WTC11 (cell line): ENCODE data around the gene MTMR10. TPM values are rescaled to one million over a fixed set of nuclear protein-coding genes. Genes with fewer than 3 reads are reported as not detected.

Source experiments
- ATAC-seq: fragments of 200-7000 bp; cut with Tn5 transposase; 2 replicates; pipeline ENCODE4 v1.10.0; 2021; ENCODE audit warnings: mild to moderate bottlenecking, moderate library complexity
- CTCF ChIA-PET: fragments of 300-600 bp; sonication (Branson Sonifier 250); formaldehyde crosslinking; loops from one replicate; lab custom pipeline; 2021; ENCODE audit warnings: antibody characterized with exemption; lab: Charles Lee
- POLR2A ChIA-PET: fragments of 350-600 bp; sonication (Branson Sonifier 250); formaldehyde crosslinking; loops from one replicate; lab custom pipeline; 2021; ENCODE audit warnings: antibody characterized with exemption; lab: Charles Lee
- DNase-seq: peaks from one replicate; pipeline ENCODE4 v3.0.0; 2021; ENCODE audit warnings: low spot score
- H3K27ac Mint-ChIP-seq: 2 replicates; pipeline ENCODE4 v1.8.0; 2021; ENCODE audit warnings: mixed read lengths
- H3K27me3 Mint-ChIP-seq: 2 replicates; pipeline ENCODE4 v1.8.0; 2021; ENCODE audit warnings: low read depth, mild to moderate bottlenecking, moderate library complexity, mixed read lengths
- H3K36me3 Mint-ChIP-seq: 2 replicates; pipeline ENCODE4 v1.8.0; 2021; ENCODE audit warnings: mixed read lengths
- H3K4me1 Mint-ChIP-seq: 2 replicates; pipeline ENCODE4 v1.8.0; 2022; ENCODE audit warnings: mixed read lengths
- H3K4me3 Mint-ChIP-seq: 2 replicates; pipeline ENCODE4 v1.8.0; 2021; ENCODE audit warnings: mild to moderate bottlenecking, moderate library complexity, mixed read lengths
- H3K9me3 Mint-ChIP-seq: 2 replicates; pipeline ENCODE4 v1.8.0; 2021; ENCODE audit warnings: mixed read lengths
- AFF4 ChIP-seq: sonication (generic); formaldehyde crosslinking; IDR thresholded peaks from 2 replicates; pipeline ENCODE4 v1.8.1; 2023; ENCODE audit warnings: mild to moderate bottlenecking, missing genetic modification reagents, borderline replicate concordance
- ARID4B ChIP-seq: sonication (generic); formaldehyde crosslinking; IDR thresholded peaks from 2 replicates; pipeline ENCODE4 v1.8.0; 2023; ENCODE audit warnings: missing genetic modification reagents, mild to moderate bottlenecking, borderline replicate concordance
- CDX4 ChIP-seq: fragments of 250-450 bp; sonication (Bioruptor Pico); IDR thresholded peaks from 2 replicates; pipeline ENCODE4 v1.9.0; 2021; ENCODE audit warnings: moderate library complexity, mild to moderate bottlenecking, inconsistent platforms, borderline replicate concordance
- EMX1 ChIP-seq: fragments of 250-450 bp; sonication (Bioruptor Pico); IDR thresholded peaks from 2 replicates; pipeline ENCODE4 v1.8.0; 2021; ENCODE audit warnings: mild to moderate bottlenecking
- FOXP4 ChIP-seq: sonication (generic); formaldehyde crosslinking; IDR thresholded peaks from 2 replicates; pipeline ENCODE4 v1.8.0; 2022; ENCODE audit warnings: mild to moderate bottlenecking, missing genetic modification reagents
- RELA ChIP-seq: sonication (generic); formaldehyde crosslinking; IDR thresholded peaks from 2 replicates; pipeline ENCODE4 v1.8.1; 2022; ENCODE audit warnings: missing genetic modification reagents, mild to moderate bottlenecking, borderline replicate concordance
- RORB ChIP-seq: fragments of 250-450 bp; sonication (Bioruptor Pico); IDR thresholded peaks from 2 replicates; pipeline ENCODE4 v1.9.0; 2021; ENCODE audit warnings: mild to moderate bottlenecking
- ZNF121 ChIP-seq: sonication (generic); formaldehyde crosslinking; IDR thresholded peaks from 2 replicates; pipeline ENCODE4 v1.8.0; 2023; ENCODE audit warnings: missing genetic modification reagents
- ZNF317 ChIP-seq: sonication (generic); formaldehyde crosslinking; IDR thresholded peaks from 2 replicates; pipeline ENCODE4 v1.8.1; 2023; ENCODE audit warnings: low read depth, mild to moderate bottlenecking, moderate library complexity, missing genetic modification reagents, borderline replicate concordance
- ZNF396 ChIP-seq: fragments of 250-450 bp; sonication (Bioruptor Pico); IDR thresholded peaks from 2 replicates; pipeline ENCODE4 v1.8.0; 2021; ENCODE audit warnings: mild to moderate bottlenecking, moderate library complexity, borderline replicate concordance
- ZNF416 ChIP-seq: fragments of 250-450 bp; sonication (Bioruptor Pico); IDR thresholded peaks from 2 replicates; pipeline ENCODE4 v1.9.0; 2021; ENCODE audit warnings: mild to moderate bottlenecking, inconsistent platforms
- total RNA-seq: library from RNA; stranded (reverse); gene quantifications from 3 replicates; pipeline ENCODE4 v1.2.3, GENCODE V29; 2021
- TF ChIP-seq, protein P1 (sequence below): sonication (generic); formaldehyde crosslinking; IDR thresholded peaks from 2 replicates; pipeline ENCODE4 v1.8.0; 2022; ENCODE audit warnings: mild to moderate bottlenecking, missing genetic modification reagents
- TF ChIP-seq, protein P2 (sequence below): sonication (generic); formaldehyde crosslinking; IDR thresholded peaks from 2 replicates; pipeline ENCODE4 v1.8.0; 2023; ENCODE audit warnings: mild to moderate bottlenecking, missing genetic modification reagents

The MTMR10 gene
- total RNA-seq, 1 experiment from 2014 or later: 15.9 TPM

- no peak for TF ChIP-seq FOXP4 (CRISPR knock-in tag)
Measured at GRCh38 chr15:30943654-30944335, 47.6 kb downstream of the MTMR10 start (continued).

DNA sequence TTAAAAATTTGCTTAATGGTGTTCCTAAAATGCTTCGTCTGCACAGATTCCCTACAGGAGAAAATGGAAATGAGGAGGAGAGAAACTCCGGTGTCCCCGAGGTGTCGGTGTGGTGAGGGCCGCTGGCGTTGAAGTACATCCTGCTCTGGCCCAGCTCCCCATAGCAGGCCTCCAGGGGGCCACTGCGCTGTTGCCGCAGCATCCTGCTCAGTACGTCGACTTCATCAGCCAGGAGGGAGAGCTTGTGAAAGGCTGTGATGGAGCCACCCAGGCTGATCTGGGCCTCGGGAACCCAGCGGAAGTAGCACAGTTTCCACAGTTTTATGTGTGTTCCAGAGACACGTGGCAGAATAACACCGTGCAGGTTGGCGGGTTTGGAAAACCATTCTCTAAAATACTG lies 49.9 kb downstream of the MTMR10 start:
- DNase-seq: peak; percentile 24
- ChIA-PET CTCF (interaction anchor here (1.0 to 4.1 kb wide), 4 partner anchors 28 to 256 kb away, joined by 3 to 23 read pairs (median 4); no protein-coding TSS in a partner anchor), POLR2A (no interaction called here)
- TF ChIP-seq, protein P1, sequence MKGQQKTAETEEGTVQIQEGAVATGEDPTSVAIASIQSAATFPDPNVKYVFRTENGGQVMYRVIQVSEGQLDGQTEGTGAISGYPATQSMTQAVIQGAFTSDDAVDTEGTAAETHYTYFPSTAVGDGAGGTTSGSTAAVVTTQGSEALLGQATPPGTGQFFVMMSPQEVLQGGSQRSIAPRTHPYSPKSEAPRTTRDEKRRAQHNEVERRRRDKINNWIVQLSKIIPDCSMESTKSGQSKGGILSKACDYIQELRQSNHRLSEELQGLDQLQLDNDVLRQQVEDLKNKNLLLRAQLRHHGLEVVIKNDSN: no peak
- TF ChIP-seq RORB (no peak), RELA (CRISPR knock-in tag) (no peak), ZNF396 (no peak), ARID4B (CRISPR knock-in tag) (no peak), CDX4 (no peak), EMX1 (CRISPR knock-in tag) (no peak), ZNF317 (CRISPR knock-in tag) (no peak), ZNF121 (CRISPR knock-in tag) (no peak), AFF4 (no peak), ZNF416 (CRISPR knock-in tag) (no peak)
- TF ChIP-seq, protein P2, sequence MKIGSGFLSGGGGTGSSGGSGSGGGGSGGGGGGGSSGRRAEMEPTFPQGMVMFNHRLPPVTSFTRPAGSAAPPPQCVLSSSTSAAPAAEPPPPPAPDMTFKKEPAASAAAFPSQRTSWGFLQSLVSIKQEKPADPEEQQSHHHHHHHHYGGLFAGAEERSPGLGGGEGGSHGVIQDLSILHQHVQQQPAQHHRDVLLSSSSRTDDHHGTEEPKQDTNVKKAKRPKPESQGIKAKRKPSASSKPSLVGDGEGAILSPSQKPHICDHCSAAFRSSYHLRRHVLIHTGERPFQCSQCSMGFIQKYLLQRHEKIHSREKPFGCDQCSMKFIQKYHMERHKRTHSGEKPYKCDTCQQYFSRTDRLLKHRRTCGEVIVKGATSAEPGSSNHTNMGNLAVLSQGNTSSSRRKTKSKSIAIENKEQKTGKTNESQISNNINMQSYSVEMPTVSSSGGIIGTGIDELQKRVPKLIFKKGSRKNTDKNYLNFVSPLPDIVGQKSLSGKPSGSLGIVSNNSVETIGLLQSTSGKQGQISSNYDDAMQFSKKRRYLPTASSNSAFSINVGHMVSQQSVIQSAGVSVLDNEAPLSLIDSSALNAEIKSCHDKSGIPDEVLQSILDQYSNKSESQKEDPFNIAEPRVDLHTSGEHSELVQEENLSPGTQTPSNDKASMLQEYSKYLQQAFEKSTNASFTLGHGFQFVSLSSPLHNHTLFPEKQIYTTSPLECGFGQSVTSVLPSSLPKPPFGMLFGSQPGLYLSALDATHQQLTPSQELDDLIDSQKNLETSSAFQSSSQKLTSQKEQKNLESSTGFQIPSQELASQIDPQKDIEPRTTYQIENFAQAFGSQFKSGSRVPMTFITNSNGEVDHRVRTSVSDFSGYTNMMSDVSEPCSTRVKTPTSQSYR (CRISPR knock-in tag): no peak
- peaks cover 71% of the 10 kb centered on the region for H3K36me3 Mint-ChIP-seq
- H3K4me3 Mint-ChIP-seq: no peak overlapping the region
- ATAC-seq: peak; percentile 63
- peak overlapping the region; percentile 22; the same call in 1 of the 2 replicates for H3K27ac Mint-ChIP-seq
- no peaks in the 10 kb centered on the region for H3K27me3 Mint-ChIP-seq
- H3K9me3 Mint-ChIP-seq: no peaks in the 10 kb centered on the region
- H3K4me1 Mint-ChIP-seq: peaks cover 2% of the 10 kb centered on the region; the same call in 1 of the 2 replicates
